Measurements from ENCODE around the gene PALD1. TPM values are rescaled to one million over a fixed set of nuclear protein-coding genes. Genes with fewer than 3 reads are reported as not detected.

Gene PALD1
- total and polyA plus RNA-seq, 2 of the 4 experiments (the other 2 are of a cell fraction): 0.12 to 0.18 TPM

GRCh38 chr10:70508912-70509756 is 30.6 kb downstream of the PALD1 start (continued):
- no peak for TF ChIP-seq CEBPB (IDR thresholded peaks at IDR 0.05; ENCODE audit: low read depth, low read length)

- Histone ChIP-seq H3K4me1 (ENCODE audit: control insufficient read depth, insufficient read depth, low read length) (peaks cover 4% of the 10 kb centered on the region; the same call in 1 of the 2 replicates), H2AFZ (replicated peaks; ENCODE audit: low read length, poor library complexity) (no peak overlapping the region), H3K9ac (ENCODE audit: low read depth, low read length) (no peak overlapping the region), H3K27ac (ENCODE audit: insufficient read depth, low read length) (no peak overlapping the region), H4K91ac (ENCODE audit: insufficient read depth, low read depth, low read length) (no peak overlapping the region), H3K23ac (ENCODE audit: low read depth, low read length) (no peak overlapping the region), H2BK15ac (ENCODE audit: low read depth, low read length) (no peak overlapping the region), H4K8ac (ENCODE audit: low read depth in 2 of 2, low read length in 2 of 2) (no peak overlapping the region), H3K9me3 (ENCODE audit: control insufficient read depth, insufficient read depth, low read length) (no peaks in the 10 kb centered on the region), H3K79me1 (ENCODE audit: low read depth in 1 of 2, low read length in 2 of 2) (no peaks in the 10 kb centered on the region), H2BK20ac (ENCODE audit: low read depth, low read length) (no peak overlapping the region), H3K56ac (ENCODE audit: extremely low read depth, insufficient read depth, low read length) (no peak overlapping the region), H4K20me1 (ENCODE audit: insufficient read depth, low read length) (no peaks in the 10 kb centered on the region), H2BK120ac (ENCODE audit: low read depth, low read length) (no peak overlapping the region), H3K4me2 (ENCODE audit: low read depth, low read length) (no peak overlapping the region), H3K4me3 (ENCODE audit: insufficient read depth, low read depth, low read length) (no peak overlapping the region), H3K4ac (ENCODE audit: low read depth, low read length) (no peak overlapping the region), H4K5ac (ENCODE audit: low read depth, low read length) (no peak overlapping the region), H3K36me3 (ENCODE audit: control insufficient read depth, insufficient read depth, low read length) (no peaks in the 10 kb centered on the region), H2AK5ac (ENCODE audit: low read depth, low read length) (no peak overlapping the region), H3K27me3 (ENCODE audit: control insufficient read depth, insufficient read depth, low read length) (peaks cover 15% of the 10 kb centered on the region), H3K14ac (replicated peaks; ENCODE audit: low read depth, low read length) (no peak overlapping the region), H2BK5ac (ENCODE audit: low read depth, low read length, poor library complexity, severe bottlenecking) (no peak overlapping the region), H3K9me1 (ENCODE audit: insufficient read depth, low read length) (no peaks in the 10 kb centered on the region), H2AK9ac (replicated peaks; ENCODE audit: low read depth, low read length, poor library complexity) (no peak overlapping the region), H3K18ac (ENCODE audit: low read depth, low read length) (no peak overlapping the region)
- 82% methylated on average over 2 of the region's 7 CpGs; no CpG with 5 or more reads in 1 of the 2 experiments for WGBS, 2 experiments (ENCODE audit: extremely low coverage in 2 of 2, insufficient read length in 1 of 2)
- DNase-seq: no peak
- TF ChIP-seq CTCF (conservative IDR thresholded peaks at IDR 0.05; ENCODE audit: low read depth, low read length) (no peak), USF2 (IDR thresholded peaks at IDR 0.05; ENCODE audit: low read depth, low read length) (no peak), MXI1 (IDR thresholded peaks at IDR 0.05; ENCODE audit: borderline replicate concordance, low read depth, low read length) (no peak), RCOR1 (IDR thresholded peaks at IDR 0.05; ENCODE audit: insufficient replicate concordance, low read length) (no peak), POLR2A (IDR thresholded peaks at IDR 0.05; ENCODE audit: low read depth, low read length) (no peak), NFE2L2 (IDR thresholded peaks at IDR 0.05; ENCODE audit: low read depth, low read length) (no peak), ELK1 (IDR thresholded peaks at IDR 0.05; ENCODE audit: borderline replicate concordance, low read depth, low read length) (no peak), BHLHE40 (IDR thresholded peaks at IDR 0.05; ENCODE audit: low read depth, low read length) (no peak), SMC3 (IDR thresholded peaks at IDR 0.05; ENCODE audit: low read depth, low read length) (no peak), FOS (IDR thresholded peaks at IDR 0.05; ENCODE audit: low read depth, low read length) (no peak), CEBPB (IDR thresholded peaks at IDR 0.05; ENCODE audit: low read depth, low read length) (no peak), RFX5 (IDR thresholded peaks at IDR 0.05; ENCODE audit: low read depth, low read length) (no peak), MAZ (IDR thresholded peaks at IDR 0.05; ENCODE audit: borderline replicate concordance, low read depth, low read length) (no peak)
- dilution Hi-C loops (cut with HindIII; ENCODE audit: low sequenced_read_pairs, unreplicated experiment) (no loop called here), intact Hi-C loops (cut with micrococcal nuclease) (no loop called here), in situ Hi-C loops (cut with MboI; ENCODE audit: low sequenced_read_pairs) (no loop called here)
- POLR2A ChIA-PET (ENCODE audit: unreplicated experiment): no interaction called here
- no peak for ATAC-seq (ENCODE audit: low read depth)
- no TSS peak for BruUV-seq (replicated peaks)
- CTCF ChIA-PET: no interaction called here
These were observed 31.2 kb downstream of the PALD1 start for GRCh38 chr10:70509757-70510147.

All from IMR-90 (cell line).